Loucy (cell line): ENCODE results near the gene KIF12.

Experiments used
- CTCF ChIP-seq: fragments of 200-600 bp; sonication (generic); conservative IDR thresholded peaks from 2 replicates; pipeline ENCODE4 v1.5.1; 2014; ENCODE audit warnings: mild to moderate bottlenecking, antibody characterized with exemption, low read length
- EZH2phosphoT487 ChIP-seq: fragments of 200-600 bp; IDR thresholded peaks from 2 replicates; pipeline ENCODE4 v1.6.1; 2018; ENCODE audit warnings: antibody characterized with exemption, mild to moderate bottlenecking, moderate library complexity, borderline replicate concordance

GRCh38 chr9:114090798-114091197 lies 8.3 kb downstream of the KIF12 start:
- TF ChIP-seq CTCF (no peak), EZH2phosphoT487 (no peak)
